Mucosa of descending colon (tissue), 3 donors: ENCODE results near the gene STAC3. TPM values are rescaled to one million over a fixed set of nuclear protein-coding genes. Genes with fewer than 3 reads are reported as not detected.
A peak's percentile ranks its signal among the peaks of the same experiment; 100 is the strongest.

ENCODE experiments used
- ATAC-seq: fragments of 200-7000 bp; cut with Tn5 transposase; one replicate; pipeline ENCODE4 v1.9.1; 2020; ENCODE audit warnings: mild to moderate bottlenecking, moderate library complexity
- DNase-seq, 3 donors: peaks; one replicate each; pipeline ENCODE4 v3.0.0-alpha.2; 2020
- H3K36me3 ChIP-seq: fragments of 200-600 bp; one replicate; pipeline ENCODE4 v1.8.0; 2021; ENCODE audit warnings: low read depth, mild to moderate bottlenecking
- H3K4me1 ChIP-seq: fragments of 200-600 bp; one replicate; pipeline ENCODE4 v1.8.0; 2021; ENCODE audit warnings: low read depth, mild to moderate bottlenecking
- H3K4me3 ChIP-seq: fragments of 200-600 bp; one replicate; pipeline ENCODE4 v1.8.0; 2021; ENCODE audit warnings: mild to moderate bottlenecking
- H3K9me3 ChIP-seq: fragments of 200-600 bp; one replicate; pipeline ENCODE4 v1.8.0; 2021; ENCODE audit warnings: mild to moderate bottlenecking
- CTCF ChIP-seq: fragments of 200-600 bp; IDR thresholded peaks from one replicate; pipeline ENCODE4 v1.8.0; 2022; ENCODE audit warnings: antibody characterized with exemption, mild to moderate bottlenecking
- intact Hi-C, 2 donors: fragments of 100-400 bp; cut with DNase I in 1 of 2; cut with micrococcal nuclease in 1 of 2; formaldehyde crosslinking; loops; one replicate each; pipeline versions ENCODE4 v1.11.0 to v1.11.1; 2022; cut with DNase I, micrococcal nuclease
- total RNA-seq, 3 donors: library from RNA; stranded (reverse); fragmentation: NEBNext Ultra II Directional in 2 of 3; extraction: Animal tissue kit (Norgen Biotek cat#: 25700) in 2 of 3; gene quantifications; one replicate each; pipeline versions ENCODE4 v1.2.1 to v1.2.4, GENCODE V29; 2021 to 2023
- donor health status: DM: no; HTN: no; CAD: no; lungs with moderate emphysema.
- donor health status: DM: no; HTN: no; CAD: no.
- donor health status: DM: no; HTN: yes; CAD: no.

The STAC3 gene
- total RNA-seq, 3 donors from 2014 or later, result 2.4 to 4.3 (median 3.3) TPM

GRCh38 chr12:57242691-57243454 lies 8.1 kb downstream of the STAC3 start:
- intact Hi-C loops, result no loop called here
- peak; percentile 50 for ATAC-seq
- peak; percentile 74 to 83 (median 77) for DNase-seq
- peak; percentile 16 for TF ChIP-seq CTCF
- Histone ChIP-seq H3K4me3 (no peak overlapping the region), H3K9me3 (no peaks in the 10 kb centered on the region), H3K4me1 (peaks cover 49% of the 10 kb centered on the region), H3K36me3 (no peaks in the 10 kb centered on the region)

- Histone ChIP-seq H3K36me3 (no peaks in the 10 kb centered on the region), H3K4me1 (peaks cover 53% of the 10 kb centered on the region), H3K9me3 (no peaks in the 10 kb centered on the region), H3K4me3 (no peak overlapping the region)
- no peak for TF ChIP-seq CTCF
- ATAC-seq (peak; percentile 5), DNase-seq (peak in 2 of 3 donors; percentile 69 to 71)
- intact Hi-C loops, result no loop called here
These were observed 8.7 kb downstream of the STAC3 start for GRCh38 chr12:57242329-57242690.

GRCh38 chr12:57241402-57242310 lies 9.3 kb downstream of the STAC3 start:
- intact Hi-C loops, result no loop called here
- H3K4me1 ChIP-seq, result peaks cover 56% of the 10 kb centered on the region
- DNase-seq, result peak in 2 of 3 donors; percentile 30 to 63
- no peak for TF ChIP-seq CTCF
- no peaks in the 10 kb centered on the region for H3K9me3 ChIP-seq
- no peak overlapping the region for H3K4me3 ChIP-seq
- no peaks in the 10 kb centered on the region for H3K36me3 ChIP-seq
- no peak for ATAC-seq

- Histone ChIP-seq H3K4me3 (no peak overlapping the region), H3K4me1 (peaks cover 56% of the 10 kb centered on the region), H3K9me3 (no peaks in the 10 kb centered on the region), H3K36me3 (no peaks in the 10 kb centered on the region)
- DNase-seq (peak in 1 of 3 donors; percentile 54), ATAC-seq (no peak)
- no peak for TF ChIP-seq CTCF
- intact Hi-C loops, result no loop called here
These were observed 10.0 kb downstream of the STAC3 start for GRCh38 chr12:57240926-57241401.

- Histone ChIP-seq H3K4me3 (no peak overlapping the region), H3K9me3 (no peaks in the 10 kb centered on the region), H3K36me3 (no peaks in the 10 kb centered on the region), H3K4me1 (peaks cover 56% of the 10 kb centered on the region)
- ATAC-seq (peak; percentile 53), DNase-seq (peak; percentile 63 to 83 (median 71))
- no peak for TF ChIP-seq CTCF
- intact Hi-C loops, result no loop called here
These were observed 10.7 kb downstream of the STAC3 start for GRCh38 chr12:57240066-57240921.
